ENCODE data around the gene ADAMTS2.

DNA sequence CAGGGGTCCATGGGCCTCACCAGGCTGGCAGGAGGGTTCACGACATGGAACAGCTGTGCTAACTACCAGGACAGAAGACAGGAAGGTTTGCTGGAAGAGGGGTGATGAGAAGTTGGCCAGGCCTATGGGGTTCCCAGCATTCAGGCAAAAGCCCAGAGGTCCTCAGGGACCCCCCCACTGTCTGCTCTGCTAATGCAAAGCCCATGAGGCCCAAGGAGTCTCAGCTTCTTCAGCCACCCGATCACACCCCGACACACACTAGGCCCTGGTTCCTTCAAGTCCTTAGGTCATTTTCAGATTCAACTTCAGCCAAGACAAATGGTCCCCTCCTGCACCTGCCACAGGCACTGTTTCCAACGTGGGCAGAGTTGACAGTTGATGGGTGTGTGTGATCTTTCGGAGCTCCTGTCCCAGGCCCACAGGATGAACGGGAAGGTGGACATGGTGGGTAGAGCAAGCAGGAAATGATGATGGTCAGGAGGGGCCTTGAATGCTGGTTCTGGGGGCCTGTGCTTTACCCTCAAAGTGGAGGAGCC is 20.4 kb downstream of the ADAMTS2 start:
- TF ChIP-seq, protein P1, sequence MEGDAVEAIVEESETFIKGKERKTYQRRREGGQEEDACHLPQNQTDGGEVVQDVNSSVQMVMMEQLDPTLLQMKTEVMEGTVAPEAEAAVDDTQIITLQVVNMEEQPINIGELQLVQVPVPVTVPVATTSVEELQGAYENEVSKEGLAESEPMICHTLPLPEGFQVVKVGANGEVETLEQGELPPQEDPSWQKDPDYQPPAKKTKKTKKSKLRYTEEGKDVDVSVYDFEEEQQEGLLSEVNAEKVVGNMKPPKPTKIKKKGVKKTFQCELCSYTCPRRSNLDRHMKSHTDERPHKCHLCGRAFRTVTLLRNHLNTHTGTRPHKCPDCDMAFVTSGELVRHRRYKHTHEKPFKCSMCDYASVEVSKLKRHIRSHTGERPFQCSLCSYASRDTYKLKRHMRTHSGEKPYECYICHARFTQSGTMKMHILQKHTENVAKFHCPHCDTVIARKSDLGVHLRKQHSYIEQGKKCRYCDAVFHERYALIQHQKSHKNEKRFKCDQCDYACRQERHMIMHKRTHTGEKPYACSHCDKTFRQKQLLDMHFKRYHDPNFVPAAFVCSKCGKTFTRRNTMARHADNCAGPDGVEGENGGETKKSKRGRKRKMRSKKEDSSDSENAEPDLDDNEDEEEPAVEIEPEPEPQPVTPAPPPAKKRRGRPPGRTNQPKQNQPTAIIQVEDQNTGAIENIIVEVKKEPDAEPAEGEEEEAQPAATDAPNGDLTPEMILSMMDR (IDR thresholded peaks at IDR 0.05), result no peak
- no peak for TF ChIP-seq EZH2 (IDR thresholded peaks at IDR 0.05)
- no peak for TF ChIP-seq EZH2phosphoT487 (IDR thresholded peaks at IDR 0.05)

Measured in neural progenitor cell (in vitro differentiated cells).